Measurements from ENCODE around the gene RER1. TPM values are rescaled to one million over a fixed set of nuclear protein-coding genes. Genes with fewer than 3 reads are reported as not detected.

Gene RER1
- total and polyA plus RNA-seq, 10 donors = 51.1 to 131 (median 79.0) TPM

- Histone ChIP-seq H3K27ac (no peak overlapping the region), H3K27me3 (replicated peaks in 1 of 7) (no peaks in the 10 kb centered on the region), H3K36me3 (peaks cover 0 to 10% (median 0%) of the 10 kb centered on the region in 6 donors), H3K4me3 (no peak overlapping the region), H3K9me3 (peaks cover 0 to 10% (median 10%) of the 10 kb centered on the region in 8 donors), H3K4me1 (no peaks in the 10 kb centered on the region)
- intact Hi-C loops (cut with DNase I; ENCODE audit: low total_unique reads) = no loop called here
- WGBS, 5 donors = 88 to 96% (median 91%) methylated on average over 8 of the region's 8 CpGs
- TF ChIP-seq POLR2A (IDR thresholded peaks at IDR 0.05) (no peak), POLR2AphosphoS5 (IDR thresholded peaks at IDR 0.05) (no peak)
- TF ChIP-seq, protein P1, sequence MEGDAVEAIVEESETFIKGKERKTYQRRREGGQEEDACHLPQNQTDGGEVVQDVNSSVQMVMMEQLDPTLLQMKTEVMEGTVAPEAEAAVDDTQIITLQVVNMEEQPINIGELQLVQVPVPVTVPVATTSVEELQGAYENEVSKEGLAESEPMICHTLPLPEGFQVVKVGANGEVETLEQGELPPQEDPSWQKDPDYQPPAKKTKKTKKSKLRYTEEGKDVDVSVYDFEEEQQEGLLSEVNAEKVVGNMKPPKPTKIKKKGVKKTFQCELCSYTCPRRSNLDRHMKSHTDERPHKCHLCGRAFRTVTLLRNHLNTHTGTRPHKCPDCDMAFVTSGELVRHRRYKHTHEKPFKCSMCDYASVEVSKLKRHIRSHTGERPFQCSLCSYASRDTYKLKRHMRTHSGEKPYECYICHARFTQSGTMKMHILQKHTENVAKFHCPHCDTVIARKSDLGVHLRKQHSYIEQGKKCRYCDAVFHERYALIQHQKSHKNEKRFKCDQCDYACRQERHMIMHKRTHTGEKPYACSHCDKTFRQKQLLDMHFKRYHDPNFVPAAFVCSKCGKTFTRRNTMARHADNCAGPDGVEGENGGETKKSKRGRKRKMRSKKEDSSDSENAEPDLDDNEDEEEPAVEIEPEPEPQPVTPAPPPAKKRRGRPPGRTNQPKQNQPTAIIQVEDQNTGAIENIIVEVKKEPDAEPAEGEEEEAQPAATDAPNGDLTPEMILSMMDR (IDR thresholded peaks at IDR 0.05 in 8 of 11, conservative IDR thresholded peaks at IDR 0.05 in 3 of 11) = no peak
- DNase-seq = peak; percentile 24
These were observed 23.4 kb upstream of the RER1 start for GRCh38 chr1:2368053-2368744.

DNA sequence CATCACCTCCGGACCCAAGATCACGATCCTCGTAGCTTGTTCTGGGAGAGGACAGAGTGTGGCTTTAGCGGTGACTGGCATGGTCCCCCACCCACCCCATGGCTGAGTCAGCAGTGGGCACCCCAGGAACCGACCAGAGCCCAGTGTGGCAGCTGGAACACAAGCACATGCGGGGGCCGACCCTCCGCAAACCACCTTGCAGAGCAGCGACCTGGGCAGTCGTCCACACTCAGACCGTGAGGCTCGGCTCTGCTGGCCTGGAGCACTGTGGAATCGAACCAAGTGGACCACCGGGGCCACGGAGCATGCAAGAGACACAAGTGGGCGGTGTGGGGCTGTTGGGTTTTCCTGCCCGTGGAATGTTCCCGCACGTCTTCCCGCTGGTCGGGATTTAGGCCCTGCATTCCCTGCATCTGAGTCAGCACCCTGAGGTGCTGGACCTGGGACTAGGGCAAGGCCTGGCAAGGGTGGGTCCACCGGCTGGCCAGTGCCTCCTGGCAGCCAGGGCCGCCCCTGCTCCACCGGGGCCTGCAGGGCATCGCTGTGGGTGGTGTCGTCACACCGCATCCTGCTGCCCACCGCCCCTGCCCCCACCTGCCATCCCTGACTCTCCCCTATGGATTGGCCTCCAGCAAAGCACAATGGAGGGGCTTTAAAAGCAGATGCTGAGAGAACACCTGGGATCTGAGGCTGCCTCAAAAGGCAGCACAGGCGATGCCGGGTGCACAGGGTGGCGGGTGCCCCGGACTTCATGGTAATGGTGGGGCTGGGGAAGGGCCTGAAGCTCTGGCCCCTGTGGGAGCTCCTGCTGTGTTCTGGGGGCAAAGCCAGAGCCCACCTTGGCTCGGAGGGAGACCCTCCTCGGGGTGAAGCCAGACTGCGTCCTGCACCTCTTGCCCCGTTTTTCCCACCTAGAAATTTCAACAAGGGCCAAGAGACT is 18.8 kb upstream of the RER1 start:
- intact Hi-C loops (cut with DNase I; ENCODE audit: low total_unique reads) = no loop called here
- DNase-seq = peak; percentile 53

DNA sequence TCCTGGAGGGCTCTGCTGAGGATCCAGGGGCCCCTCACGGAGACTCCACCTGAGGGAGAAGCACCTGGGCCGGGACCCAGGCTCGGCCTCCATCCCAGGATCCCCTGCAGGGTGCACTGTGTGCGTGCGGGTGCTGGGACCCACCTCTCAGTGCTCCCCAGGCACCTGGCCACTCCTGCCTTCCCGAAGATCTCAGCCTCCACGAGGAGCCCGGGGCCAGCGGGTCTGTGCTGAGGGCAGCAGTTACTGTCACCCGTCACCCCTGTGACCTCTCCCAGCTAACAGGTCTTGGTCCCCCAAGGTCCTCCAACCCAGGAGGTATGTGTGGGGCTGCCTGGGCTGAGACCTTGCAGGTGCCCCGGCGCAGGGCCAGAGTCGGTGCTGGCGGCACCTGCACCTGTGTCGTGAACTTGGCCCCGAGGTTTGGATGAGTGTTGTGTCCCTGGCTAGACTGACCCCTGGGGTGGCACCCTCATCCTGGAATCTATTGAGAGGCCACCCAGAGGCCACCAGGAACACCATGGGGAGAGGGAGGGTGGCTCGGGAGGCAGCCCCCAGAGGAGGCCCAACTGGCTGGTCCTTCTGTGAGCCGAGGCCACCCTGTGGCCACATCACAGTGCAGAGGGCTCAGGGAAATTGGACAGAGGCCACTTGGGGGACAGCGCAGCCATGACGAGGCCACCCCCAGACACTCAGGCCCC is 17.9 kb upstream of the RER1 start:
- peak; percentile 55 for DNase-seq
- H3K36me3 ChIP-seq = peaks cover 0 to 10% (median 0%) of the 10 kb centered on the region in 6 donors
- intact Hi-C loops (cut with DNase I; ENCODE audit: low total_unique reads) = no loop called here
- TF ChIP-seq, protein P1 (IDR thresholded peaks at IDR 0.05 in 8 of 11, conservative IDR thresholded peaks at IDR 0.05 in 3 of 11) = no peak
- TF ChIP-seq POLR2A (IDR thresholded peaks at IDR 0.05) = no peak
- TF ChIP-seq POLR2AphosphoS5 (IDR thresholded peaks at IDR 0.05) = no peak
- 84 to 94% (median 90%) methylated on average over 12 to 20 of the region's 20 CpGs for WGBS, 5 donors
- no peaks in the 10 kb centered on the region for H3K4me1 ChIP-seq
- H3K27ac ChIP-seq = no peak overlapping the region
- H3K9me3 ChIP-seq = no peaks in the 10 kb centered on the region
- no peaks in the 10 kb centered on the region for H3K27me3 ChIP-seq (replicated peaks in 1 of 7)
- no peak overlapping the region for H3K4me3 ChIP-seq

More for the DNA sequence above, 18.8 kb upstream of the RER1 start:
- H3K4me3 ChIP-seq = no peak overlapping the region
- H3K27ac ChIP-seq = no peak overlapping the region
- 91 to 95% (median 93%) methylated on average over 26 to 36 of the region's 36 CpGs for WGBS, 5 donors
- no peaks in the 10 kb centered on the region for H3K27me3 ChIP-seq (replicated peaks in 1 of 7)
- peaks cover 0 to 10% (median 0%) of the 10 kb centered on the region in 6 donors for H3K36me3 ChIP-seq
- no peak for TF ChIP-seq POLR2A (IDR thresholded peaks at IDR 0.05)
- no peaks in the 10 kb centered on the region for H3K9me3 ChIP-seq
- H3K4me1 ChIP-seq = no peaks in the 10 kb centered on the region

DNA sequence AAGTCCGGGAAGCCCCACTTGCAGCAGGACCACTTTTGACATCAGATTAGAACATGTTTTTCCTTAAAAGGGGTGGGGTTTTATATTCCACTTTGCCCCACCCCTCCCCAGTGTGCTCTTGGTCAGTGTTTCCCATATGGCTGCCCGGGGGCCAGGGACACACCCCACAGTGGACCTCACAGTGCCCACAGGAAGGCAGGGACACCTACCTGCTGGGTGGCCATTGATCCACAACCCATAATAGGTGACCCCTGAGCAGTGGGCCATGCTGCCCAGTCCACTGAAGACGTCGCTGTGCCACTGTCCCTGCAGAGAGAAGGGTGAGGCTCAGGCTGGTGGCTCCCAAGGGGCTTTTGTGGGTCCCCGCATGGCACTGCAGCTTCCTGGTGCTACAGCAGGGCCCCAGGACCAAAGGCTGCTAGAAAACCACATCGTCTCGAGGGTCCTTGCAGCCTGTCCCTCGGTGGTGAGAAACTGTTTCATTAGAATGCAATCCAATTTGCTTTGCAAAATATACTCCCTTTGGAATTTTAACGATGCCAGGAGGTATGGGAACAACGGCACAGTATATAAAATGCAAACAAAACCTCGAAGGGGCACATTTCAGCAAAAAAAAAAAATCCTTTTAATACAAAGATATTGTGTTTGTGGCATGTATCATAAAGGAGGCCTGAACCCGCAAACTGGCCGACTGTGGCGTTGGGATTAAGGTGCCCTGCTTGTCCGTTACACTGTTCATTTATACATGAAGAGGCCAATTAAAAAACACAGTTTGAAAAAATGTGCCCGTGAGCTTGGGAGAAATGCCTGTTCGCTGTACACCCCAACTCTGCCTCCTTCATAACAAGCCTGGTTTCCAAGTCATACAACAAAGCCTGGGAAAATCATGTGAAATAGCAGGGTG is 17.1 kb upstream of the RER1 start:
- no peak overlapping the region for H3K27ac ChIP-seq
- no peaks in the 10 kb centered on the region for H3K9me3 ChIP-seq
- no peak overlapping the region for H3K4me3 ChIP-seq
- WGBS, 5 donors = 75 to 80% (median 77%) methylated on average over 15 to 17 of the region's 17 CpGs
- peaks cover 0 to 10% (median 0%) of the 10 kb centered on the region in 6 donors for H3K36me3 ChIP-seq
- intact Hi-C loops (cut with DNase I; ENCODE audit: low total_unique reads) = no loop called here
- peak; percentile 50 for DNase-seq
- no peak for TF ChIP-seq POLR2A (IDR thresholded peaks at IDR 0.05)
- TF ChIP-seq, protein P1 (IDR thresholded peaks at IDR 0.05 in 8 of 11, conservative IDR thresholded peaks at IDR 0.05 in 3 of 11) = no peak
- TF ChIP-seq POLR2AphosphoS5 (IDR thresholded peaks at IDR 0.05) = no peak
- H3K4me1 ChIP-seq = peaks cover 0 to 6% (median 0%) of the 10 kb centered on the region in 6 donors
- H3K27me3 ChIP-seq (replicated peaks in 1 of 7) = no peaks in the 10 kb centered on the region

Measured in spleen (tissue), 11 donors.